ENCODE data around the gene RAB27A. TPM values are rescaled to one million over a fixed set of nuclear protein-coding genes. Genes with fewer than 3 reads are reported as not detected.

Gene RAB27A
- polyA plus RNA-seq, 1 donor (not counting 4 experiments of a cell fraction or from before 2014, with no cell fraction given): 10.8 TPM

GRCh38 chr15:55230051-55230670, 59.5 kb downstream of the RAB27A start:
- TF ChIP-seq, protein P1, sequence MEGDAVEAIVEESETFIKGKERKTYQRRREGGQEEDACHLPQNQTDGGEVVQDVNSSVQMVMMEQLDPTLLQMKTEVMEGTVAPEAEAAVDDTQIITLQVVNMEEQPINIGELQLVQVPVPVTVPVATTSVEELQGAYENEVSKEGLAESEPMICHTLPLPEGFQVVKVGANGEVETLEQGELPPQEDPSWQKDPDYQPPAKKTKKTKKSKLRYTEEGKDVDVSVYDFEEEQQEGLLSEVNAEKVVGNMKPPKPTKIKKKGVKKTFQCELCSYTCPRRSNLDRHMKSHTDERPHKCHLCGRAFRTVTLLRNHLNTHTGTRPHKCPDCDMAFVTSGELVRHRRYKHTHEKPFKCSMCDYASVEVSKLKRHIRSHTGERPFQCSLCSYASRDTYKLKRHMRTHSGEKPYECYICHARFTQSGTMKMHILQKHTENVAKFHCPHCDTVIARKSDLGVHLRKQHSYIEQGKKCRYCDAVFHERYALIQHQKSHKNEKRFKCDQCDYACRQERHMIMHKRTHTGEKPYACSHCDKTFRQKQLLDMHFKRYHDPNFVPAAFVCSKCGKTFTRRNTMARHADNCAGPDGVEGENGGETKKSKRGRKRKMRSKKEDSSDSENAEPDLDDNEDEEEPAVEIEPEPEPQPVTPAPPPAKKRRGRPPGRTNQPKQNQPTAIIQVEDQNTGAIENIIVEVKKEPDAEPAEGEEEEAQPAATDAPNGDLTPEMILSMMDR (optimal IDR thresholded peaks at IDR 0.05 in 1 of 3, IDR thresholded peaks at IDR 0.05 in 1 of 3, conservative IDR thresholded peaks at IDR 0.05 in 1 of 3; ENCODE audit: extremely low read depth in 1 of 3, insufficient read depth in 2 of 3, low read length in 3 of 3): no peak
- TF ChIP-seq EZH2 (IDR thresholded peaks at IDR 0.05; ENCODE audit: low read length): no peak
- Histone ChIP-seq H3K9ac (ENCODE audit: control insufficient read depth, extremely low read depth, insufficient read depth, low read length) (no peak overlapping the region), H3K4me3 (ENCODE audit: control insufficient read depth in 2 of 3, extremely low read depth in 1 of 3, insufficient read depth in 2 of 3, low read depth in 1 of 3, low read length in 3 of 3) (no peak overlapping the region), H3K27me3 (ENCODE audit: control insufficient read depth, extremely low read depth, insufficient read depth, low read length) (no peaks in the 10 kb centered on the region), H2AFZ (ENCODE audit: control insufficient read depth, low read length) (no peak overlapping the region), H3K9me3 (ENCODE audit: control insufficient read depth, low read depth, low read length) (no peaks in the 10 kb centered on the region), H3K27ac (ENCODE audit: control insufficient read depth, insufficient read depth, low read length) (no peak overlapping the region), H4K20me1 (ENCODE audit: control insufficient read depth, extremely low read depth, insufficient read depth, low read length) (no peaks in the 10 kb centered on the region), H3K4me2 (ENCODE audit: control insufficient read depth, extremely low read depth, insufficient read depth, low read depth, low read length) (no peak overlapping the region), H3K36me3 (ENCODE audit: control insufficient read depth in 2 of 2, extremely low read depth in 1 of 2, insufficient read depth in 2 of 2, low read length in 2 of 2) (no peaks in the 10 kb centered on the region), H3K4me1 (ENCODE audit: control insufficient read depth, extremely low read depth, insufficient read depth, low read length) (peaks cover 4% of the 10 kb centered on the region), H3K79me2 (ENCODE audit: control insufficient read depth, insufficient read depth, low read length) (no peaks in the 10 kb centered on the region), H3K9me1 (ENCODE audit: control insufficient read depth, extremely low read depth, insufficient read depth, low read length) (no peaks in the 10 kb centered on the region)
- FAIRE-seq (no peak), DNase-seq (ENCODE audit: low read depth, low spot score) (no peak)
- dilution Hi-C loops (cut with MboI; ENCODE audit: extremely low pct_ligation_motif_present, low sequenced_read_pairs): no loop called here

DNA sequence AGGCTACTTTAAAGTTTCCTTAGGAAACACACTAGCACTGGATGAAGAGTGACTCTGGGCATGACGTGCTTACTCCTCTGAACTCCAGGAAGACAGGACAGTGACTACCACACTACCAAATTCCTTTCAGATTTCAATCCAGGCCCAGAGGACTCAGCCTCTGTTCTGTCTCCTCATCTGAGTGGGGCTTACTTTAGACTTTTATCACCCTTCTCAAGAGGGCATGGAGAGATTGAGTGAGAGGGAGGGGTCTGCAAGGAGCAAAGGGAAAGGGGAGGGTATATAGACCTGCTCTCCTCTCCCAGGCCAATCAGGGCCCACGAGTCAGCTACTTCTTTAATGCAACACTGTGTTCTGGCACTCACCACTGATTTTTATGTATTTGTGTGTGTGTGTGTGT, 63.5 kb downstream of the RAB27A start:
- no peak overlapping the region for H3K27ac ChIP-seq (ENCODE audit: control insufficient read depth, insufficient read depth, low read length)
- H4K20me1 ChIP-seq (ENCODE audit: control insufficient read depth, extremely low read depth, insufficient read depth, low read length): no peaks in the 10 kb centered on the region
- H3K9ac ChIP-seq (ENCODE audit: control insufficient read depth, extremely low read depth, insufficient read depth, low read length): no peak overlapping the region
- H3K27me3 ChIP-seq (ENCODE audit: control insufficient read depth, extremely low read depth, insufficient read depth, low read length): no peaks in the 10 kb centered on the region
- dilution Hi-C loops (cut with MboI; ENCODE audit: extremely low pct_ligation_motif_present, low sequenced_read_pairs): no loop called here
- no peaks in the 10 kb centered on the region for H3K36me3 ChIP-seq (ENCODE audit: control insufficient read depth in 2 of 2, extremely low read depth in 1 of 2, insufficient read depth in 2 of 2, low read length in 2 of 2)
- no peak overlapping the region for H3K4me3 ChIP-seq (ENCODE audit: control insufficient read depth in 2 of 3, extremely low read depth in 1 of 3, insufficient read depth in 2 of 3, low read depth in 1 of 3, low read length in 3 of 3)
- no peak overlapping the region for H3K4me2 ChIP-seq (ENCODE audit: control insufficient read depth, extremely low read depth, insufficient read depth, low read depth, low read length)
- no peaks in the 10 kb centered on the region for H3K79me2 ChIP-seq (ENCODE audit: control insufficient read depth, insufficient read depth, low read length)
- no peak for TF ChIP-seq EZH2 (IDR thresholded peaks at IDR 0.05; ENCODE audit: low read length)
- TF ChIP-seq, protein P1 (optimal IDR thresholded peaks at IDR 0.05 in 1 of 3, IDR thresholded peaks at IDR 0.05 in 1 of 3, conservative IDR thresholded peaks at IDR 0.05 in 1 of 3; ENCODE audit: extremely low read depth in 1 of 3, insufficient read depth in 2 of 3, low read length in 3 of 3): no peak
- H3K9me3 ChIP-seq (ENCODE audit: control insufficient read depth, low read depth, low read length): no peaks in the 10 kb centered on the region
- DNase-seq (ENCODE audit: low read depth, low spot score): no peak
- no peak overlapping the region for H2AFZ ChIP-seq (ENCODE audit: control insufficient read depth, low read length)
- H3K4me1 ChIP-seq (ENCODE audit: control insufficient read depth, extremely low read depth, insufficient read depth, low read length): peaks cover 11% of the 10 kb centered on the region
- FAIRE-seq: no peak
- no peaks in the 10 kb centered on the region for H3K9me1 ChIP-seq (ENCODE audit: control insufficient read depth, extremely low read depth, insufficient read depth, low read length)
